Inferior parietal cortex (tissue), 1 donor: ENCODE data around the gene DIPK1B.

Source experiments
- DNase-seq: peaks from one replicate; pipeline ENCODE4 v3.0.0-alpha.2; 2016; ENCODE audit errors: extremely low spot score

Gene DIPK1B

DNA sequence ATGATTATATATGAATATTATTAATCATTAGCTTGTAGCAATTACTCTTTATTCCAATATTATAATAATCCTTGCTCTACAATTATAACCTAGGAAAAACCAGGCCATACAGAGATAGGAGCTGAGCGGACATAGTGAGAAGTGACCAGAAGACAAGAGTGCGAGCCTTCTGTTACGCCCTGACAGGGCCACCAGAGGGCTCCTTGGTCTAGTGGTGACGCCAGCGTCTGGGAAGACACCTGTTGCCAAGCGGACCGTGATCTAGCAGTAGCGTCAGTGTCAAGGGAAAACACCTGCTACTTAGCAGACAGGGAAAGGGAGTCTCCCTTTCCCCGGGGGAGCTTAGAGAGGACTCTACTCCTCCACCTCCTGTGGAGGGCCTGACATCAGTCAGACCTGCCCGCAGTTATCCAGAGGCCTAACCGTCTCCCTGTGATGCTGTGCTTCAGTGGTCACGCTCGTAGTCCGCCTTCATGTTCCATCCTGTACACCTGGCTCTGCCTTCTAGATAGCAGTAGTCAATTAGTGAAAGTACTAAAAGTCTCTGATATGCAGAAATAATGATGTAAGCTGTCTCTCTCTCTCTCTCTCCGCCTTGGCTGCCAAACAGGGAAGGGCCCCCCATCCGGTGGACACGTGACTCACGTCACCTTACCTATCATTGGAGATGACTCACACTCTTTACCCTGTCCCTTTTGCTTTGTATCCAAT lies 54.2 kb downstream of the DIPK1B start:
- peak; percentile 44 for DNase-seq

- no peak for DNase-seq
Measured at GRCh38 chr9:136769710-136770191, 57.4 kb downstream of the DIPK1B start.

GRCh38 chr9:136771907-136772415 lies 59.6 kb downstream of the DIPK1B start:
- DNase-seq, result no peak

DNA sequence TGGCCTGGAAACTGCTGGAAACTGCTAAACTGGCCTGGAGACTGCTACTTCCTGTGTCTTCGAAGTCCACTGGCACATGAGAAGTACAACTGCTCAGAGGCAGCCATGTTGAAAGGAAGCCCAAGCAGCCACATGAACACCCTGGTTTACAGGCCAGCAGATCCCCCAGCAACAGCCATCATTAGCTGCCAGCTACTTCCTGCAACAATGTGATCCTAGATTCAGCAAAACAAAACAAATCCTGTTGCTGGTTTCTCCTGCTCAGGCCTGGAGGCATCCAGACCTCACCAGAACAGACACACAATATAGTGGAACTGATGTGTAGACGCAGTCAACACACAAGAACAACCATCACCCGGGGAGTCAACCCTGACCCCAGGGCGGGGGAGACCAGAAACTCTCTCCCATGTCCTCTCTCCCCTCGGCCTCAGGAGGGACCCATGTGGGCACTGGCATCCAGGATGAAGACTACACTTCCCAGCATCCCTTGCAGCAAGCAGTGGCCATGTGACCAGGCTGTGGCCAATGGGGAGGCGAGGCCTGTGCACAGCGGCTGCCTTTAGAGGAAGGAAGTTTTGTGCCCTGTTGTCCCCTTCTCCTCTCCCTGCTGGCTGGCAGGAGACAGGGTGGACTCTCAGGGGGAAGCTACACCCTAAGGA lies 61.1 kb downstream of the DIPK1B start:
- no peak for DNase-seq
